ENCODE results near the gene APOBR. TPM values are rescaled to one million over a fixed set of nuclear protein-coding genes. Genes with fewer than 3 reads are reported as not detected.

The APOBR gene
- total and polyA plus RNA-seq, 9 of the 15 experiments (the other 6 are each of a cell fraction or from before 2014, with no cell fraction given): 0.08 to 6.1 (median 2.8) TPM; not detected in 1

DNA sequence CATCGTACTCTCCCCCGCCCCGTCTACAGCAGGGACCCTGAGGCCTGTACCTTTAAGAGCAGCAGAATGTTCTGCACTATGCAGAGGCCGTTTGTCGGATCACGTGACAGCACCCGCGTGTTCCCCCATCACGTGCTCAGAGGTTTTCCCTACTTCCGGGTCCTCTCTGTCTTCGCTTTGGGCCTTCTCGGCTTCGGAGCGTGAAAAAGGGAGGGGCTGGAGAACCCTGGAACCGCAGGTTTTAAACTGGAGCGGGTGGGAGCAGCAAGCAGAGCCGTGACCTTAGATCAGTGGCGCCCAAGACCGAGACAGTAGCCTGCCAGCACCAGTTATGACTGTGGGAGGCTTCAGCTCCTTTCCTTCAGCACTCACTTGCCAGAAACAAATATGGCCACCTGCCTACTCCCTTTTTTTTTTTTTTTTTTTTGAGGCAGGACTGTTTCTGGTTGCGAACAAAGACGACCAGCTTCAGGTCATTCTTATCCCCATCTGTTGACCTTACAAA is 2.4 kb upstream of the APOBR start, which contains the start of gene CLN3 (continued):
- TF ChIP-seq, protein P1, sequence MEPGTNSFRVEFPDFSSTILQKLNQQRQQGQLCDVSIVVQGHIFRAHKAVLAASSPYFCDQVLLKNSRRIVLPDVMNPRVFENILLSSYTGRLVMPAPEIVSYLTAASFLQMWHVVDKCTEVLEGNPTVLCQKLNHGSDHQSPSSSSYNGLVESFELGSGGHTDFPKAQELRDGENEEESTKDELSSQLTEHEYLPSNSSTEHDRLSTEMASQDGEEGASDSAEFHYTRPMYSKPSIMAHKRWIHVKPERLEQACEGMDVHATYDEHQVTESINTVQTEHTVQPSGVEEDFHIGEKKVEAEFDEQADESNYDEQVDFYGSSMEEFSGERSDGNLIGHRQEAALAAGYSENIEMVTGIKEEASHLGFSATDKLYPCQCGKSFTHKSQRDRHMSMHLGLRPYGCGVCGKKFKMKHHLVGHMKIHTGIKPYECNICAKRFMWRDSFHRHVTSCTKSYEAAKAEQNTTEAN (CRISPR knock-in tag; IDR thresholded peaks at IDR 0.05): no peak
- TF ChIP-seq ZNF121 (CRISPR knock-in tag; conservative IDR thresholded peaks at IDR 0.05) (no peak), ZNF197 (CRISPR knock-in tag; IDR thresholded peaks at IDR 0.05; ENCODE audit: low read depth) (no peak), SNIP1 (IDR thresholded peaks at IDR 0.05; ENCODE audit: low read depth) (no peak), ZNF431 (CRISPR knock-in tag; IDR thresholded peaks at IDR 0.05) (no peak), PML (IDR thresholded peaks at IDR 0.05; ENCODE audit: low read length) (0 out of 2 replicates have a peak, but pooled peaks have one; percentile 30), HCFC1 (IDR thresholded peaks at IDR 0.05; ENCODE audit: low read depth, low read length) (peak; percentile 79), ZNF124 (CRISPR knock-in tag; IDR thresholded peaks at IDR 0.05) (no peak), SAP30 (IDR thresholded peaks at IDR 0.05; ENCODE audit: borderline replicate concordance, insufficient read depth, low read depth, low read length, poor library complexity, severe bottlenecking) (peak; percentile 74), ZEB2 (IDR thresholded peaks at IDR 0.05) (no peak), SPI1 (IDR thresholded peaks at IDR 0.05; ENCODE audit: borderline replicate concordance, low read depth, low read length) (0 out of 2 replicates have a peak, but pooled peaks have one; percentile 23), MYC (IDR thresholded peaks at IDR 0.05; ENCODE audit: low read depth, low read length) (peak; percentile 95), MYC (CRISPR knock-in tag; IDR thresholded peaks at IDR 0.05; ENCODE audit: borderline replicate concordance, low read depth) (peak; percentile 59; the same call in 1 of the 2 replicates), ELF1 (tag; IDR thresholded peaks at IDR 0.05) (peak; percentile 99), NR2C2 (CRISPR knock-in tag; IDR thresholded peaks at IDR 0.05) (no peak), NR2C2 (tag; IDR thresholded peaks at IDR 0.05) (peak; percentile 92), YBX1 (IDR thresholded peaks at IDR 0.05) (no peak), ETV1 (tag; conservative IDR thresholded peaks at IDR 0.05; ENCODE audit: low read depth) (peak; percentile 79), HMG20A (CRISPR knock-in tag; conservative IDR thresholded peaks at IDR 0.05) (no peak), FOXA3 (CRISPR knock-in tag; conservative IDR thresholded peaks at IDR 0.05 in 1 of 2, IDR thresholded peaks at IDR 0.05 in 1 of 2) (no peak)
- TF ChIP-seq, protein P2, sequence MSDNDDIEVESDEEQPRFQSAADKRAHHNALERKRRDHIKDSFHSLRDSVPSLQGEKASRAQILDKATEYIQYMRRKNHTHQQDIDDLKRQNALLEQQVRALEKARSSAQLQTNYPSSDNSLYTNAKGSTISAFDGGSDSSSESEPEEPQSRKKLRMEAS (CRISPR knock-in tag; IDR thresholded peaks at IDR 0.05): peak; percentile 97
- TF ChIP-seq, protein P3, sequence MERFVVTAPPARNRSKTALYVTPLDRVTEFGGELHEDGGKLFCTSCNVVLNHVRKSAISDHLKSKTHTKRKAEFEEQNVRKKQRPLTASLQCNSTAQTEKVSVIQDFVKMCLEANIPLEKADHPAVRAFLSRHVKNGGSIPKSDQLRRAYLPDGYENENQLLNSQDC (CRISPR knock-in tag; IDR thresholded peaks at IDR 0.05): no peak
- TF ChIP-seq, protein P4, sequence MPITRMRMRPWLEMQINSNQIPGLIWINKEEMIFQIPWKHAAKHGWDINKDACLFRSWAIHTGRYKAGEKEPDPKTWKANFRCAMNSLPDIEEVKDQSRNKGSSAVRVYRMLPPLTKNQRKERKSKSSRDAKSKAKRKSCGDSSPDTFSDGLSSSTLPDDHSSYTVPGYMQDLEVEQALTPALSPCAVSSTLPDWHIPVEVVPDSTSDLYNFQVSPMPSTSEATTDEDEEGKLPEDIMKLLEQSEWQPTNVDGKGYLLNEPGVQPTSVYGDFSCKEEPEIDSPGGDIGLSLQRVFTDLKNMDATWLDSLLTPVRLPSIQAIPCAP (CRISPR knock-in tag; IDR thresholded peaks at IDR 0.05; ENCODE audit: borderline replicate concordance): no peak
- TF ChIP-seq, protein P5, sequence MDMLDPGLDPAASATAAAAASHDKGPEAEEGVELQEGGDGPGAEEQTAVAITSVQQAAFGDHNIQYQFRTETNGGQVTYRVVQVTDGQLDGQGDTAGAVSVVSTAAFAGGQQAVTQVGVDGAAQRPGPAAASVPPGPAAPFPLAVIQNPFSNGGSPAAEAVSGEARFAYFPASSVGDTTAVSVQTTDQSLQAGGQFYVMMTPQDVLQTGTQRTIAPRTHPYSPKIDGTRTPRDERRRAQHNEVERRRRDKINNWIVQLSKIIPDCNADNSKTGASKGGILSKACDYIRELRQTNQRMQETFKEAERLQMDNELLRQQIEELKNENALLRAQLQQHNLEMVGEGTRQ (CRISPR knock-in tag; IDR thresholded peaks at IDR 0.05): peak; percentile 98
